Motor neuron (in vitro differentiated cells): ENCODE data around the gene GPR158. TPM values are rescaled to one million over a fixed set of nuclear protein-coding genes. Genes with fewer than 3 reads are reported as not detected.

Source experiments
- ATAC-seq, 8 experiments: fragments of 200-7000 bp; cut with Tn5 transposase; replicated peaks in 6 of 8; 2 replicates each; pipeline ENCODE4 v1.8.0; 2021; ENCODE audit warnings: mild to moderate bottlenecking in 8 of 8, moderate library complexity in 8 of 8
- H3K27ac ChIP-seq, 2 donors: fragments of 250-450 bp; sonication (Bioruptor Pico); 2 replicates each; pipeline ENCODE4 v1.9.0; 2021; ENCODE audit warnings: antibody characterized with exemption in 2 of 2, mild to moderate bottlenecking in 2 of 2, moderate library complexity in 1 of 2
- H3K4me1 ChIP-seq, 2 donors: fragments of 250-450 bp; sonication (Bioruptor Pico); replicated peaks in 1 of 2; 2 replicates each; pipeline ENCODE4 v1.6.1; 2021; ENCODE audit warnings: antibody characterized with exemption in 2 of 2, mild to moderate bottlenecking in 2 of 2, moderate library complexity in 1 of 2
- H3K4me3 ChIP-seq, 5 donors: fragments of 250-450 bp; sonication (Bioruptor Pico); 2 replicates each; pipeline ENCODE4 v1.9.0; 2021; ENCODE audit warnings: antibody characterized with exemption in 5 of 5, mild to moderate bottlenecking in 5 of 5, moderate library complexity in 4 of 5
- WGBS, 10 experiments: fragments of 450-650 bp; shearing (Covaris generic); methylation state at CpG; one replicate each; pipeline ENCODE4 v1.0.0; 2022; 5-methylcytosine and 5-hydroxymethylcytosine counted together
- in situ Hi-C, 9 experiments: fragments of 400-800 bp; cut with MboI; loops; one replicate each; pipeline ENCODE4 v1.15.0; 2021; ENCODE audit warnings: low sequenced_read_pairs in 9 of 9, low pct_unique_long_range_greater_than_20kb in 2 of 9; ENCODE audit not compliant: unreplicated experiment in 9 of 9
- total RNA-seq, 8 experiments: library from RNA; unstranded; fragments of 300-600 nt; gene quantifications; 2 replicates each; pipeline versions ENCODE4 v1.2.3 to v1.2.4, GENCODE V29; 2022

GPR158 gene
- total RNA-seq, 8 experiments from 2014 or later: 0.05 to 3.6 (median 1.3) TPM

DNA sequence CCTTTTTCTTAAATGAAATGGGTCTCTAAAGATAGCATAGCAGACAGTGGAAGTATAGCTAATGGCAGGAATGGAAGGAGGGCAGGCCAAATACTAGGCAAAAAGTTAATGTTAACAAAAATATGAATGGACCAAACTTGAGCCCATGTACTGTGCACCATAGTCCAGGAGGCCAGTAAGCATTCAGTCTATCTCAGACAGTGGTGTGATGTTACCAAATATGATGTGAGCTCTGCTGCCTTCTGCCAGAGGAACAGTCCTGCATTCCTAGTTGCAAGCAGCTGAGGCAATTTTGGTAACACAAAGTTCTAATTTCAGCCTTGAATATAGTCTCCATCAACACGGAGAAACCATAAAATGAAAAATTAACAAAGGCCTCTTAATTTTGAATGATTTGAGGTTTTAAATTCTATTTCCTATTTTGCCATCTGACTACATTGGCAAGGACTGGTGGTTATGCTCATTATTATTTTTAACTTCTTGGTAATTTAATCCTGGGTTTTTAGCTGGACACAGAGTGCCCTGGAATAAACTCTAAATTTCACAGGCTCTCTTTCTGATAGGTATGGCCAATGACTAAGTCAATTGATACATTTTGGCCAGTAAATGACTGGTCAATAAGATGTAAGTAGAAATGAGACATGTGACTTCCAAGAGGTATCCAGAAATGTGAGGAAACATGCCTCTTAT, 442.2 kb downstream of the GPR158 start:
- H3K27ac ChIP-seq: no peak overlapping the region
- ATAC-seq: no peak
- H3K4me3 ChIP-seq: no peak overlapping the region
- WGBS, 10 experiments: 0 to 88% (median 78%) methylated on average over 1 of the region's 1 CpG; no CpG with 5 or more reads in 3 of the 10 experiments
- in situ Hi-C loops: no loop called here
- H3K4me1 ChIP-seq: no peaks in the 10 kb centered on the region

DNA sequence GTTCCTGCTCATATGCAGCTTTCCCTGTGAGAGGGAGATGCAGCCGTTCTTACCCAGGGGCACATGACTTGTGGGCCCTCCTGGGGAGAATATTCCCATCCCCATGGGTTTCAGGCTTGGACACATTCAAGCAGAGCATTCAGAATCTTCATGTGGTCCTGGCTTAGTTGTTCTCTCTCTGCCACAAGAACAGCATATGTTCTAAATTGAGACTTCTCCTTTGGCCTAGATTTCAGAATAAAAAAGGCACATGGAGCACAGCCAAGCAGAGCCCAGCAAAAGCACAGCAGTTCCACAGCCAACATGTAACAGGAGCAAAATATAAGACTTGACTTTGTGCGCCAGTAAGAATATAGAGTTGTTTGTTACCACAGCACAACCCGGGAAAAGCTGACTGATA, 452.8 kb downstream of the GPR158 start:
- 0 to 100% (median 80%) methylated on average over 1 to 3 of the region's 3 CpGs; no CpG with 5 or more reads in 3 of the 10 experiments for WGBS, 10 experiments
- Histone ChIP-seq H3K27ac (no peak overlapping the region), H3K4me3 (no peak overlapping the region), H3K4me1 (no peaks in the 10 kb centered on the region)
- ATAC-seq: no peak
- in situ Hi-C loops: no loop called here

- in situ Hi-C loops: no loop called here
- ATAC-seq: no peak
- no peak overlapping the region for H3K27ac ChIP-seq
- no peak overlapping the region for H3K4me3 ChIP-seq
- no peaks in the 10 kb centered on the region for H3K4me1 ChIP-seq
Observed at GRCh38 chr10:25629333-25629732, 454.5 kb downstream of the GPR158 start.

- no peaks in the 10 kb centered on the region for H3K4me1 ChIP-seq
- no peak overlapping the region for H3K4me3 ChIP-seq
- 83 to 100% (median 95%) methylated on average over 1 to 4 of the region's 4 CpGs; no CpG with 5 or more reads in 6 of the 10 experiments for WGBS, 10 experiments
- no peak for ATAC-seq
- H3K27ac ChIP-seq: no peak overlapping the region
- in situ Hi-C loops: no loop called here
Observed at GRCh38 chr10:25631471-25631870, 456.7 kb downstream of the GPR158 start.

DNA sequence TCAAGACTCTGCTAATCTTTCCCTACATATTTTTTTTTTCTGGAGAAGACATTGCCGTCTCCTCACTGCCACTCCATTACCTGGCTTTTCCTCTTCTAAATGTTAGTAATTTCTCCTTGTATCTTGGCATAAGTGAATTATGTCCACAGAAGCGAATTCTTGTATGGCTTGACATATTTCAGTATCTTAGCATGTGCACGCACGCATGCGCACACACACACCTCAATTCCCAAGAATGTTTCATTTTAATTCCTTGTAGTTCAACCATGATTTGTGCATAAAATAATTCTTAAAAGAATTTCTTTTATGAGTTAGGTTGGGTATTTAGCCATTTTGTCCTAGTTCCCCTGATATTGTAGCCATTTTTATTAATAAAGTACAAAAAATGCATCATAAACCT, 458.0 kb downstream of the GPR158 start:
- no peaks in the 10 kb centered on the region for H3K4me1 ChIP-seq
- 8 to 100% (median 83%) methylated on average over 1 to 5 of the region's 5 CpGs for WGBS, 10 experiments
- no peak overlapping the region for H3K27ac ChIP-seq
- no peak overlapping the region for H3K4me3 ChIP-seq
- in situ Hi-C loops: no loop called here
- ATAC-seq: no peak

- no peak for ATAC-seq
- no peak overlapping the region for H3K27ac ChIP-seq
- H3K4me3 ChIP-seq: no peak overlapping the region
- no peaks in the 10 kb centered on the region for H3K4me1 ChIP-seq
- 0 to 100% (median 44%) methylated on average over 1 to 2 of the region's 2 CpGs; no CpG with 5 or more reads in 4 of the 10 experiments for WGBS, 10 experiments
- in situ Hi-C loops: no loop called here
Observed at GRCh38 chr10:25633542-25633941, 458.7 kb downstream of the GPR158 start.

- 0 to 100% (median 80%) methylated on average over 1 to 2 of the region's 2 CpGs; no CpG with 5 or more reads in 2 of the 10 experiments for WGBS, 10 experiments
Observed at GRCh38 chr10:25639646-25640045, 464.8 kb downstream of the GPR158 start.

GRCh38 chr10:25641595-25641994, 466.8 kb downstream of the GPR158 start:
- no peak overlapping the region for H3K4me3 ChIP-seq
- ATAC-seq: peak in 5 of 8 experiments; percentile 32 to 74 (median 64)
- in situ Hi-C loops: no loop called here

More at GRCh38 chr10:25639646-25640045, 464.8 kb downstream of the GPR158 start:
- ATAC-seq: no peak
- in situ Hi-C loops: no loop called here
- Histone ChIP-seq H3K4me1 (no peaks in the 10 kb centered on the region), H3K4me3 (no peak overlapping the region), H3K27ac (no peak overlapping the region)

DNA sequence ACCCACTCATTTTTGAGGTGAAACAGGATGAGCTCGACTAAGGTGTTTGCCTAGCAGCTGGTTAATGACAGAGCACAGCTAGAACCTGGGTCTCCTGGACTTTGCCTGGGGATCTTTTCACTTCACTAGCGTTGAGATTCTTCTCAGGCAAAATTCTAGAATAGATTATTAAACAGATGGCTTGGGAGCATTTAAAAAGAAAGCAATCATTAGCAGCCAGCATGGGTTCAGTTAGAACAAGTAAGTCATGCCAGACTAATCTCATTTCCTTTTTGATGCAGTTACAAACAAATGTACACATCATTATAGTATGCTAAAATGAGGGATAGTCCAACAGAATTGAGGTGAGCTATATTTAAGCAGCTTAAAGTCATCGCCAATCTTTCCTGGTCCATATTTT, 467.9 kb downstream of the GPR158 start:
- no peak overlapping the region for H3K4me3 ChIP-seq
- H3K27ac ChIP-seq: no peak overlapping the region
- ATAC-seq: no peak
- 0 to 100% (median 66%) methylated on average over 1 to 3 of the region's 3 CpGs; no CpG with 5 or more reads in 1 of the 10 experiments for WGBS, 10 experiments
- no peaks in the 10 kb centered on the region for H3K4me1 ChIP-seq
- in situ Hi-C loops: no loop called here

More at GRCh38 chr10:25641595-25641994, 466.8 kb downstream of the GPR158 start:
- no peaks in the 10 kb centered on the region for H3K4me1 ChIP-seq
- H3K27ac ChIP-seq: no peak overlapping the region
- 0 to 100% (median 80%) methylated on average over 1 of the region's 1 CpG; no CpG with 5 or more reads in 3 of the 10 experiments for WGBS, 10 experiments

- no peaks in the 10 kb centered on the region for H3K4me1 ChIP-seq
- ATAC-seq: no peak
- in situ Hi-C loops: no loop called here
- H3K4me3 ChIP-seq: no peak overlapping the region
- no peak overlapping the region for H3K27ac ChIP-seq
- WGBS, 10 experiments: 17 to 100% (median 56%) methylated on average over 1 to 2 of the region's 2 CpGs
Observed at GRCh38 chr10:25646371-25646770, 471.6 kb downstream of the GPR158 start.

GRCh38 chr10:25651534-25651933, 476.7 kb downstream of the GPR158 start:
- ATAC-seq: no peak
- in situ Hi-C loops: no loop called here
- no peaks in the 10 kb centered on the region for H3K4me1 ChIP-seq
- no peak overlapping the region for H3K4me3 ChIP-seq
- 13 to 80% (median 69%) methylated on average over 1 to 2 of the region's 2 CpGs; no CpG with 5 or more reads in 4 of the 10 experiments for WGBS, 10 experiments
- no peak overlapping the region for H3K27ac ChIP-seq
